Activated T-helper 17 cell treated with anti-CD3 and anti-CD28 coated beads, Interleukin-2, amount 50 U/mL, for 72 hours (primary cell): ENCODE measurements around the gene ARFGAP2. TPM values are rescaled to one million over a fixed set of nuclear protein-coding genes. Genes with fewer than 3 reads are reported as not detected.

Experiments
- ATAC-seq: fragments of 150-1000 bp; cut with Tn5 transposase; replicated peaks from 2 replicates; pipeline ENCODE4 v1.10.0; 2021; ENCODE audit warnings: mild to moderate bottlenecking, moderate library complexity
- H3K27ac Mint-ChIP-seq: one replicate; pipeline ENCODE4 v1.8.0; 2022; ENCODE audit warnings: mixed read lengths
- H3K27me3 Mint-ChIP-seq: one replicate; pipeline ENCODE4 v1.8.0; 2022; ENCODE audit warnings: mixed read lengths
- H3K36me3 Mint-ChIP-seq: one replicate; pipeline ENCODE4 v1.8.0; 2022; ENCODE audit warnings: low read depth, mild to moderate bottlenecking, mixed read lengths
- H3K4me1 Mint-ChIP-seq: one replicate; pipeline ENCODE4 v1.8.0; 2022; ENCODE audit warnings: mixed read lengths
- H3K4me3 Mint-ChIP-seq: one replicate; pipeline ENCODE4 v1.8.0; 2022; ENCODE audit warnings: mild to moderate bottlenecking, mixed read lengths
- H3K9me3 Mint-ChIP-seq: one replicate; pipeline ENCODE4 v1.8.0; 2022; ENCODE audit warnings: mixed read lengths
- total RNA-seq, 2 donors: library from RNA; stranded (reverse); gene quantifications; one replicate each; pipeline ENCODE4 v1.2.3, GENCODE V29; 2022

ARFGAP2 gene
- total RNA-seq, 2 donors from 2014 or later, result 70.0 to 96.9 TPM

- H3K4me3 Mint-ChIP-seq, result peak overlapping the region; percentile 41
- peaks cover 5% of the 10 kb centered on the region for H3K36me3 Mint-ChIP-seq
- H3K4me1 Mint-ChIP-seq, result peaks cover 13% of the 10 kb centered on the region
- peak overlapping the region; percentile 73 for H3K27ac Mint-ChIP-seq
- ATAC-seq, result no peak
- H3K9me3 Mint-ChIP-seq, result no peaks in the 10 kb centered on the region
- no peaks in the 10 kb centered on the region for H3K27me3 Mint-ChIP-seq
These were observed 21.8 kb downstream of the ARFGAP2 start for GRCh38 chr11:47154616-47155570.

DNA sequence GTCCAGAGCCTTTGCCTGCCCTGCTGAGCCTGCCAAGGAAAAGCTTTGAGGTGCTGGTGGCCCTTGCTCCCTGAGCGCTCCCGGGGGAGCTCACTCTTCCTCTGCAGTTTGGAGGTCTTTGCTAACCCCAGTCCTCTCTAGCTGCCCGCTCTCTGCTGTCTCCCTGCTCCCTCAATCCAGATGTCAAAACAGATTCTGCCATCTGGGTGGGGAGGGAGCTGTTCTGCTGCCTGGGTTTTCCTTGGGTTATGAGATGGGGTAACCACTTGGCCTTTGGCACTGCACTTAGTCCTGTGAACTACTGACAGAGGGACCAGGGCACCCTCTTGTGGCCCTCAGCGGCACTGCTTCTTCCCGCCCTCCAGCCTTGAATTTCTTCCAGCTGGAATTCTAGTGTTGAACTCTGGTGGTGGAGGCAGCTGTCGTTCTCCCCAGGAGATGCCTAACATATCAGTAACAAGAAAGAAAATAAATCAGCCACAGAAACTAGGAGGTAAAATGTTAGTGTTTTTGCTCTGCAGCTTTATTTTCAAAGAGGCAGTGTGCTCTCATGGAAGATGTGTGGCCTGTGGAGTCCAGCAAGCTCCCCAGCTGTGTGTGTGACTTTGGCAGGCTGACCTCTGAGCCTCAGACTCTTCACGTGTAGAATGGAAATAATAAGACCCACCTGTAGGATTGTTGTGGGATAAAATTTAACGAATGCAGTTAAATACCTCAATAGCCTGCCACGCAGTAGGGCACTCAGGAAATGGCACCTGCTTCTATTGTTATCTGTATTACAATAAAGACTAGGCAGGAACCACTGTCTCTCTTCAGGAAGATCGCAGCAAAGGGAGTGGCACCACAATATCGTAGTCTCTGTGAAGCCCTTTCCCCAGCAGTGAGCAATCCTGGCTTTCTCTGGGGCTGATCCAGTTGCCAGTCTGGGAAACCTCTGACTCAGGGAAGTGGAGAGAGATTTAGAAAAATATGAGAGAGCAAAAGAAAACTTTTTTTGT is 23.4 kb downstream of the ARFGAP2 start:
- H3K9me3 Mint-ChIP-seq, result no peaks in the 10 kb centered on the region
- H3K27me3 Mint-ChIP-seq, result no peaks in the 10 kb centered on the region
- peak; percentile 65 for ATAC-seq
- H3K36me3 Mint-ChIP-seq, result peaks cover 1% of the 10 kb centered on the region
- no peak overlapping the region for H3K4me3 Mint-ChIP-seq
- H3K27ac Mint-ChIP-seq, result no peak overlapping the region
- peaks cover 13% of the 10 kb centered on the region for H3K4me1 Mint-ChIP-seq

- H3K36me3 Mint-ChIP-seq, result no peaks in the 10 kb centered on the region
- H3K27ac Mint-ChIP-seq, result no peak overlapping the region
- no peaks in the 10 kb centered on the region for H3K9me3 Mint-ChIP-seq
- H3K4me1 Mint-ChIP-seq, result peaks cover 13% of the 10 kb centered on the region
- ATAC-seq, result no peak
- H3K27me3 Mint-ChIP-seq, result no peaks in the 10 kb centered on the region
- H3K4me3 Mint-ChIP-seq, result no peak overlapping the region
These were observed 24.3 kb downstream of the ARFGAP2 start for GRCh38 chr11:47152126-47152952.

GRCh38 chr11:47149782-47150181 is 26.9 kb downstream of the ARFGAP2 start:
- ATAC-seq, result no peak
- no peaks in the 10 kb centered on the region for H3K27me3 Mint-ChIP-seq
- H3K9me3 Mint-ChIP-seq, result no peaks in the 10 kb centered on the region
- no peak overlapping the region for H3K4me3 Mint-ChIP-seq
- H3K27ac Mint-ChIP-seq, result no peak overlapping the region
- no peaks in the 10 kb centered on the region for H3K36me3 Mint-ChIP-seq
- peaks cover 6% of the 10 kb centered on the region for H3K4me1 Mint-ChIP-seq

DNA sequence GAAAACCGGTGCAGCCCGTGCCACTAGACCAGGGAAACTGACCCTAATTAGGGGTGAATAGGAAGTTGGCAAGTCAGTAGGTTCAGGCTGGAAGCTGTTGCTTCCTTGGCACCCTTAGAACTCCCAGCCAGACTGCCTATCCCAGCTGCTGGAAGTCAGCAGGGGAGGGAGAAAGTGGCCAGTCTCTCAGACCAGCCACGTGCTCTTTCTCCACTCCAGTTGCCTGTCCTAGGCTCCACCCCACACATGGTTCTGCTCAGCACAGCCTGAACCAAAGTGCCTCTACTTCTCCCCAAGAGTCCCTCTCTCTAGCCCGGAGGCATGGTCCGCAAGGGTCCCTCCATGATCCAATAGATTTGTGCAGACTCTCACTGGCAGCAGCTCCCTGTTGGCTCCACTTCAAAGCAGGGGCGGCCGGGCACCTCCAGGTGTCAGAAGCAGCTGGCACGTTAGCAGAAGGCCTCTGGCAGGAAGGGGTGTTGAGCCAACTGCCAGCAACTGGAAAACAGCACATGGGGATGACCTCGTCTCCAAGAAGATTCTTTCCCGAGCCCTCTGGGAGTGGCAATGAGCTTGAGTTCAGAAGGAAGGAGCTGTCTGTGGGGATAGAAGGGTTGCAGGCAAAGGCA is 27.7 kb downstream of the ARFGAP2 start:
- Mint-ChIP-seq H3K4me1 (no peaks in the 10 kb centered on the region), H3K4me3 (no peak overlapping the region), H3K36me3 (no peaks in the 10 kb centered on the region), H3K27ac (no peak overlapping the region), H3K9me3 (no peaks in the 10 kb centered on the region), H3K27me3 (no peaks in the 10 kb centered on the region)
- ATAC-seq, result no peak

DNA sequence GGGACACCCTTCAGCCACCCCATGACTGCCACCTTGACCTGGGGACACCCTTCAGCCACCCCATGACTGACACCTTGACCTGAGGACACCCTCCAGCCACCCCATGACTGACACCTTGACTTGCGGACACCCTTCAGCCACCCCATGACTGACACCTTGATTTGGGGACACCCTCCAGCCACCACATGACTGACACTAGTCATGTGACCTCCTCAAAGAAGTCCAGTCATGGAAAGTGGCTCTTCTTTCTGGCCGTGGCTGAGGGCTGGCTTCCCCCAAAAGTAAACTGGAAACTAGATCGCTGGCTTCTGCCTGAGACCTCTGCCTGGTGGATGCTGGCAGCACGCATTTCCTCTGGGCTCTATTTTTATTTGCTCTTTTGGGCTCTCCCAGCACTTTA is 28.4 kb downstream of the ARFGAP2 start:
- Mint-ChIP-seq H3K4me3 (no peak overlapping the region), H3K9me3 (no peaks in the 10 kb centered on the region), H3K36me3 (no peaks in the 10 kb centered on the region), H3K27ac (peak overlapping the region; percentile 35), H3K27me3 (no peaks in the 10 kb centered on the region), H3K4me1 (no peaks in the 10 kb centered on the region)
- ATAC-seq, result no peak

GRCh38 chr11:47147681-47148080 is 29.0 kb downstream of the ARFGAP2 start:
- Mint-ChIP-seq H3K4me1 (no peaks in the 10 kb centered on the region), H3K9me3 (no peaks in the 10 kb centered on the region), H3K27ac (peak overlapping the region; percentile 35), H3K4me3 (no peak overlapping the region), H3K27me3 (no peaks in the 10 kb centered on the region), H3K36me3 (no peaks in the 10 kb centered on the region)
- ATAC-seq, result no peak

- no peak overlapping the region for H3K4me3 Mint-ChIP-seq
- no peaks in the 10 kb centered on the region for H3K27me3 Mint-ChIP-seq
- no peak overlapping the region for H3K27ac Mint-ChIP-seq
- H3K4me1 Mint-ChIP-seq, result no peaks in the 10 kb centered on the region
- no peaks in the 10 kb centered on the region for H3K36me3 Mint-ChIP-seq
- no peak for ATAC-seq
- H3K9me3 Mint-ChIP-seq, result no peaks in the 10 kb centered on the region
These were observed 29.4 kb downstream of the ARFGAP2 start for GRCh38 chr11:47147250-47147649.

DNA sequence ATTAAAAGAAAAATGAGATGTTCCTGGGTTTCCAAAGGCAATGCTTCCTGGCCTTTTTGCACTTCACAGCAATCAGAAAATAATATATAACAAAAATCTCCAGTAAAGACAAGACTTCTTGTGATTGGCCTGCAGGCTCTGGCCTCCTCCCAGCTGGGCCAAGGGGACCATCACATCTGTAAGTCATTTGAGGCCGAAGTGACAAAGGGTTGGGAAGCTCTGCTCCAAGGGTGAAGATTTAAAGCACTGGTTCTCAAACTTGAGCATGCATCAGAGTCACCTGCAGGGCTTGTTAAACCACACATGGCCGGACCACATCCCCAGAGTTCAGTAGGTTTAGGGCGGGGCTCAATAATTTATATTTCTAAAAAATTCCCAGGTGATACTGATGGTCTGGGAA is 32.1 kb downstream of the ARFGAP2 start:
- no peak for ATAC-seq
- Mint-ChIP-seq H3K9me3 (no peaks in the 10 kb centered on the region), H3K27ac (no peak overlapping the region), H3K36me3 (no peaks in the 10 kb centered on the region), H3K4me1 (no peaks in the 10 kb centered on the region), H3K27me3 (no peaks in the 10 kb centered on the region), H3K4me3 (no peak overlapping the region)

GRCh38 chr11:47143322-47143721 is 33.4 kb downstream of the ARFGAP2 start:
- ATAC-seq, result no peak
- H3K4me3 Mint-ChIP-seq, result no peak overlapping the region
- H3K9me3 Mint-ChIP-seq, result no peaks in the 10 kb centered on the region
- H3K36me3 Mint-ChIP-seq, result peaks cover 1% of the 10 kb centered on the region
- no peaks in the 10 kb centered on the region for H3K4me1 Mint-ChIP-seq
- H3K27ac Mint-ChIP-seq, result no peak overlapping the region
- H3K27me3 Mint-ChIP-seq, result no peaks in the 10 kb centered on the region

- no peaks in the 10 kb centered on the region for H3K27me3 Mint-ChIP-seq
- H3K27ac Mint-ChIP-seq, result no peak overlapping the region
- no peaks in the 10 kb centered on the region for H3K4me1 Mint-ChIP-seq
- no peaks in the 10 kb centered on the region for H3K9me3 Mint-ChIP-seq
- no peak overlapping the region for H3K4me3 Mint-ChIP-seq
- H3K36me3 Mint-ChIP-seq, result peaks cover 17% of the 10 kb centered on the region
- ATAC-seq, result no peak
These were observed 36.8 kb downstream of the ARFGAP2 start for GRCh38 chr11:47139878-47140277.

DNA sequence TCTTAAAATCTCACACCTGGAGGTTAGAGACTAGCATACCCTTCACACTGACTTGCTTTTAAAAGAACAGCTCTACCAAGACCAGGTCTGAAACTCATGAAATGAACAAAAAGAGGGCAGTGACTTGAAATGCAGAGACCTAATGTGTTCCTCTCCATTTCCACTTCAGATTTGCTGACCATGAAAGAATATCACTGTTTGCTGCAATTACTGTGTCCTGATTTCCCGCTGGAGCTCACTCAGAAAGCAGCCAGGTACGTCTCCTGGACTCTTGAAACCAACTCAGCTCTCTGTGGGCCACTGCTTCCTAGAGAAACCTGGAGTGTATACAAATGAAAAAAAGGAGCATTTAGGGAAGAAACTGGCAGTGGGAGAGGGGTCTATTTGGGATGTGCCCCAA is 39.2 kb downstream of the ARFGAP2 start:
- no peak overlapping the region for H3K27ac Mint-ChIP-seq
- H3K4me3 Mint-ChIP-seq, result no peak overlapping the region
- no peak for ATAC-seq
- H3K36me3 Mint-ChIP-seq, result peaks cover 17% of the 10 kb centered on the region
- H3K9me3 Mint-ChIP-seq, result no peaks in the 10 kb centered on the region
- H3K4me1 Mint-ChIP-seq, result no peaks in the 10 kb centered on the region
- no peaks in the 10 kb centered on the region for H3K27me3 Mint-ChIP-seq

GRCh38 chr11:47136921-47137320 is 39.8 kb downstream of the ARFGAP2 start:
- H3K9me3 Mint-ChIP-seq, result no peaks in the 10 kb centered on the region
- peaks cover 17% of the 10 kb centered on the region for H3K36me3 Mint-ChIP-seq
- H3K4me3 Mint-ChIP-seq, result no peak overlapping the region
- H3K27me3 Mint-ChIP-seq, result no peaks in the 10 kb centered on the region
- peak overlapping the region; percentile 50 for H3K27ac Mint-ChIP-seq
- ATAC-seq, result no peak
- H3K4me1 Mint-ChIP-seq, result no peaks in the 10 kb centered on the region
